Loucy (cell line): Measurements from ENCODE around the gene CCND1.

Experiments used
- H2AFZ ChIP-seq: fragments of 200-600 bp; sonication (generic); 2 replicates; pipeline ENCODE4 v1.6.0; 2016; ENCODE audit warnings: antibody characterized with exemption, mild to moderate bottlenecking, low read length, moderate library complexity
- H3F3A ChIP-seq: fragments of 200-600 bp; 2 replicates; pipeline ENCODE4 v1.6.0; 2016; ENCODE audit warnings: antibody characterized with exemption, low read depth, mild to moderate bottlenecking
- H3K27me3 ChIP-seq: fragments of 200-600 bp; sonication (generic); 2 replicates; pipeline ENCODE4 v1.6.1; 2014; ENCODE audit warnings: low read length, mild to moderate bottlenecking; ENCODE audit not compliant: insufficient read depth, poor library complexity, severe bottlenecking
- H3K36me3 ChIP-seq: fragments of 200-600 bp; sonication (generic); 2 replicates; pipeline ENCODE4 v1.6.1; 2016; ENCODE audit warnings: low read length; ENCODE audit not compliant: insufficient read depth
- H3K4me1 ChIP-seq: fragments of 200-600 bp; sonication (generic); 2 replicates; pipeline ENCODE4 v1.5.1; 2014; ENCODE audit warnings: low read length, mild to moderate bottlenecking; ENCODE audit not compliant: insufficient read depth, poor library complexity, severe bottlenecking
- H3K4me2 ChIP-seq: fragments of 200-600 bp; sonication (generic); 2 replicates; pipeline ENCODE4 v1.6.0; 2014; ENCODE audit warnings: antibody characterized with exemption, low read length, low read depth, mild to moderate bottlenecking; ENCODE audit not compliant: poor library complexity, severe bottlenecking
- H3K4me3 ChIP-seq: fragments of 200-600 bp; sonication (generic); 2 replicates; pipeline ENCODE4 v1.5.1; 2014; ENCODE audit warnings: low read length, mild to moderate bottlenecking, mixed read lengths; ENCODE audit not compliant: poor library complexity, severe bottlenecking
- H3K79me2 ChIP-seq: fragments of 200-600 bp; sonication (generic); 2 replicates; pipeline ENCODE4 v1.6.1; 2014; ENCODE audit warnings: low read length; ENCODE audit not compliant: insufficient read depth
- H3K9ac ChIP-seq: fragments of 200-600 bp; sonication (generic); 2 replicates; pipeline ENCODE4 v1.6.0; 2014; ENCODE audit warnings: mild to moderate bottlenecking, low read depth, low read length, moderate library complexity; ENCODE audit not compliant: poor library complexity, severe bottlenecking
- H3K9me2 ChIP-seq: fragments of 200-600 bp; sonication (generic); replicated peaks from 2 replicates; pipeline ENCODE4 v1.6.1; 2016; ENCODE audit warnings: low read depth, low read length, mixed read lengths
- H3K9me3 ChIP-seq: fragments of 200-600 bp; sonication (generic); 2 replicates; pipeline ENCODE4 v1.6.1; 2014; ENCODE audit warnings: mild to moderate bottlenecking, antibody characterized with exemption, low read length, low read depth; ENCODE audit not compliant: insufficient read depth
- H4K20me1 ChIP-seq: fragments of 200-600 bp; sonication (generic); 2 replicates; pipeline ENCODE4 v1.6.0; 2014; ENCODE audit warnings: antibody characterized with exemption, low read length, mild to moderate bottlenecking; ENCODE audit not compliant: insufficient read depth, poor library complexity, severe bottlenecking
- EZH2phosphoT487 ChIP-seq: fragments of 200-600 bp; IDR thresholded peaks from 2 replicates; pipeline ENCODE4 v1.6.1; 2018; ENCODE audit warnings: antibody characterized with exemption, mild to moderate bottlenecking, moderate library complexity, borderline replicate concordance
- TF ChIP-seq, protein P1 (sequence below): fragments of 200-600 bp; sonication (generic); conservative IDR thresholded peaks from 2 replicates; pipeline ENCODE4 v1.5.1; 2014; ENCODE audit warnings: mild to moderate bottlenecking, antibody characterized with exemption, low read length

CCND1 gene

DNA sequence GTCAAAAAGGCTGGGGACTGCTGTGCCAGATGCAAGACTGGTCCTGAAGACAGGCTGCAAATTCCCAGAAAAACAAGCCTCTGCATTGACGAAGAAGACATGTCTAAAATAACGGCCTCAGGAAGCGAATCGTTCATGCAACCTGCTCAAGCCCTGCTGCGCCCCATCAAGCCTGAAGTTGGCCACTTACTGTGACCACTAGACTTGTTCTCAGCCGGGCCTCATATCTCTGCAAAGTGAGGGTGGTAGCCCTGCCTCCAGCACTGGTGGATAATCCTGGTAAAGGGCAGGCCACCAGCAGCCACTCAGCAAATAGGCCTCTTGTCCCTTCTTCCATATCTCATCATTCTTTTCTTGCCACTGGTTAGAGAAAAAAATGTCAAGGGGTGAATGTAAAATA lies 22.4 kb downstream of the CCND1 start:
- Histone ChIP-seq H4K20me1 (no peaks in the 10 kb centered on the region), H3K4me1 (no peaks in the 10 kb centered on the region), H3K9me2 (no peaks in the 10 kb centered on the region), H3K79me2 (no peaks in the 10 kb centered on the region), H3K36me3 (no peaks in the 10 kb centered on the region; the same call in 1 of the 2 replicates), H2AFZ (no peak overlapping the region), H3K9me3 (no peaks in the 10 kb centered on the region), H3K4me3 (no peak overlapping the region), H3K4me2 (no peak overlapping the region), H3F3A (no peaks in the 10 kb centered on the region), H3K9ac (no peak overlapping the region), H3K27me3 (no peaks in the 10 kb centered on the region)
- TF ChIP-seq EZH2phosphoT487, result no peak
- TF ChIP-seq, protein P1, sequence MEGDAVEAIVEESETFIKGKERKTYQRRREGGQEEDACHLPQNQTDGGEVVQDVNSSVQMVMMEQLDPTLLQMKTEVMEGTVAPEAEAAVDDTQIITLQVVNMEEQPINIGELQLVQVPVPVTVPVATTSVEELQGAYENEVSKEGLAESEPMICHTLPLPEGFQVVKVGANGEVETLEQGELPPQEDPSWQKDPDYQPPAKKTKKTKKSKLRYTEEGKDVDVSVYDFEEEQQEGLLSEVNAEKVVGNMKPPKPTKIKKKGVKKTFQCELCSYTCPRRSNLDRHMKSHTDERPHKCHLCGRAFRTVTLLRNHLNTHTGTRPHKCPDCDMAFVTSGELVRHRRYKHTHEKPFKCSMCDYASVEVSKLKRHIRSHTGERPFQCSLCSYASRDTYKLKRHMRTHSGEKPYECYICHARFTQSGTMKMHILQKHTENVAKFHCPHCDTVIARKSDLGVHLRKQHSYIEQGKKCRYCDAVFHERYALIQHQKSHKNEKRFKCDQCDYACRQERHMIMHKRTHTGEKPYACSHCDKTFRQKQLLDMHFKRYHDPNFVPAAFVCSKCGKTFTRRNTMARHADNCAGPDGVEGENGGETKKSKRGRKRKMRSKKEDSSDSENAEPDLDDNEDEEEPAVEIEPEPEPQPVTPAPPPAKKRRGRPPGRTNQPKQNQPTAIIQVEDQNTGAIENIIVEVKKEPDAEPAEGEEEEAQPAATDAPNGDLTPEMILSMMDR, result no peak

DNA sequence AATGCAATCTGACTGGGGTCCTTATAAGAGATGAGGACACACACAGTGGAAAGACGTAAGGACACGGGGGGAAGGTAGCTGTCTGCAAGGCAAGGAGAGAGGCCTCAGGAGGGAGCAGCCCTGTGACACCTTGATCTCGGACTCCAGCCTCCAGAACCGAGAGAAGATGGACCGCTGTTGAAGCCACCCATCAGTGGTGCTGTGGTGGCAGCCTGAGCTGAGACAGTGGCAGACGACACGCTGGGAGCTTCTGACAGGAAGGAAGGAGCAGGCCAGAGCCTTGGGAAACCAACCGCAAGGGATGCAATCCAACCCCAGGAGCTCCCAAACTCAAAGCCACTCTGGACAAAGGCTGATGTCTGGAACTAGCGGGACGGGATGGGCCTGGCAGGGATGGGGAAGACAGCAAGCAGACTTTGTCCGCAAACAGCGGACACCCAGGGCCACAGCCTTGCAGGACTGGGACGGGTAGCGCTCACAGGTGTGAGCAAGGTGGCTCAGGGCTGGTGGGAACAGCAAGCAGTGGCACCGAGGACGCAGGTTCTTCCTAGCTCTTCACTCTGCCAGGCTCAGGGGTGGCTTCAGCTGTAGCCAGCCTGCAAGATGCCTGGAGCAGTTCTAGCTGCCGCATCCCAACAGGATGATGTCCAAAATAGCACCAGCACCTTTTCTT lies 23.3 kb downstream of the CCND1 start:
- H3K79me2 ChIP-seq, result no peaks in the 10 kb centered on the region
- no peak overlapping the region for H3K4me3 ChIP-seq
- H3K4me2 ChIP-seq, result no peak overlapping the region
- H2AFZ ChIP-seq, result no peak overlapping the region
- TF ChIP-seq, protein P1, result no peak
- no peak for TF ChIP-seq EZH2phosphoT487
- no peaks in the 10 kb centered on the region; the same call in 1 of the 2 replicates for H3K36me3 ChIP-seq
- H3F3A ChIP-seq, result no peaks in the 10 kb centered on the region
- H3K9ac ChIP-seq, result no peak overlapping the region
- H3K9me2 ChIP-seq, result no peaks in the 10 kb centered on the region
- no peaks in the 10 kb centered on the region for H3K27me3 ChIP-seq
- no peaks in the 10 kb centered on the region for H4K20me1 ChIP-seq
- H3K4me1 ChIP-seq, result no peaks in the 10 kb centered on the region
- H3K9me3 ChIP-seq, result no peaks in the 10 kb centered on the region

DNA sequence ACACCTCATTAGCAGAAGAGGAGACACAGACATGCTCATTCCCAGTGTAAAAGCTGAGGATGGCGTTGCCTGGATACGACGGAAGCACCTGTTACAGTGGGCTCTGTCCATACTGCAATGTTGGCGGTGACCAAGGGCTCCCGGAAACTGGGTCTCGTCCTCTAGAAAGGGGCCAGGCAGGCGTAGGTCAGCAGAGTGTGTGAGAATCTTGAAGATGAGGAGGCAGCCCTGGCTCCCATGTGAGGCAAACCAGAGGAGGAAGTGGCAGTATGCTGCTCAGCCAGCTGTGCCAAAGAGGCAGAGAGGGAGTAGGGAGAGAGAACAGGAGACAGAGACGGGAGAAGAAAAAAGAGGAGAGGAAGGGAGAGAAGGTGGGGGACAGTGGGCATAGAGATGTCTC lies 23.9 kb downstream of the CCND1 start:
- Histone ChIP-seq H3K36me3 (no peaks in the 10 kb centered on the region; the same call in 1 of the 2 replicates), H3K4me2 (no peak overlapping the region), H3K4me1 (no peaks in the 10 kb centered on the region), H3K9ac (no peak overlapping the region), H3K9me2 (no peaks in the 10 kb centered on the region), H3K27me3 (no peaks in the 10 kb centered on the region), H2AFZ (no peak overlapping the region), H3K79me2 (no peaks in the 10 kb centered on the region), H3F3A (no peaks in the 10 kb centered on the region), H3K9me3 (no peaks in the 10 kb centered on the region), H3K4me3 (no peak overlapping the region), H4K20me1 (no peaks in the 10 kb centered on the region)
- TF ChIP-seq, protein P1, result no peak
- no peak for TF ChIP-seq EZH2phosphoT487
